HepG2 (cell line): ENCODE data around the gene CARMIL1. TPM values are rescaled to one million over a fixed set of nuclear protein-coding genes. Genes with fewer than 3 reads are reported as not detected.

Experiments used
- ATAC-seq: fragments of 200-7000 bp; cut with Tn5 transposase; 3 replicates; pipeline ENCODE4 v1.9.1; 2020; ENCODE audit warnings: mild to moderate bottlenecking, moderate library complexity
- BruUV-seq: library from RNA; stranded (reverse); fragments of 400-500 nt; replicated peaks from 2 replicates; lab custom pipeline; 2021; lab: Mats Ljungman, UMichigan
- CTCF ChIA-PET: fragments of 300-600 bp; formaldehyde crosslinking; extraction: SDS; loops from one replicate; lab custom pipeline; 2021; ENCODE audit warnings: low total read pairs, inconsistent platforms, low intra/inter-chr PET ratio; lab: Yijun Ruan, JAX
- POLR2A ChIA-PET: fragments of 350-600 bp; sonication (Branson Sonifier 250); formaldehyde crosslinking; loops from one replicate; lab custom pipeline; 2020; ENCODE audit warnings: antibody characterized with exemption, inconsistent platforms; lab: Yijun Ruan, JAX
- DNase-seq: peaks from one replicate; pipeline ENCODE4 v3.0.0-alpha.2; 2015; ENCODE audit warnings: low spot score
- FAIRE-seq: peaks from 3 replicates; lab custom pipeline; 2011; peaks lifted over from hg19 to GRCh38; lab: Jason Lieb, UNC
- H2AFZ ChIP-seq: one replicate; pipeline ENCODE4 v1.6.1; 2011; ENCODE audit warnings: low read length, inconsistent platforms
- H3K27ac ChIP-seq: fragments of 300-600 bp; 3 replicates; pipeline ENCODE4 v1.8.0; 2011; ENCODE audit warnings: mixed run types, mild to moderate bottlenecking, mixed read lengths, low read length, inconsistent platforms; ENCODE audit not compliant: insufficient read depth; ENCODE audit errors: extremely low read length
- H3K27me3 ChIP-seq, 2 experiments: fragments of 200-600 bp in 1 of 2; 2 replicates in 1 of 2; 3 replicates in 1 of 2; pipeline versions ENCODE4 v1.6.0 to v1.8.0; 2011; ENCODE audit warnings: low read length in 2 of 2, mild to moderate bottlenecking in 2 of 2, moderate library complexity in 2 of 2, inconsistent platforms in 1 of 2; ENCODE audit not compliant: insufficient read depth in 2 of 2, control insufficient read depth in 1 of 2
- H3K36me3 ChIP-seq, 2 experiments: fragments of 200-600 bp in 1 of 2; replicated peaks in 1 of 2; 2 replicates in 1 of 2; 3 replicates in 1 of 2; pipeline versions ENCODE4 v1.5.1 to v1.8.0; 2011; ENCODE audit warnings: low read length in 2 of 2, inconsistent platforms in 1 of 2; ENCODE audit not compliant: insufficient read depth in 2 of 2, control insufficient read depth in 1 of 2
- H3K4me1 ChIP-seq: 2 replicates; pipeline ENCODE4 v1.5.1; 2012; ENCODE audit warnings: low read length, inconsistent platforms; ENCODE audit not compliant: insufficient read depth
- H3K4me2 ChIP-seq: 2 replicates; pipeline ENCODE4 v1.6.0; 2011; ENCODE audit warnings: low read depth, low read length, inconsistent platforms
- H3K4me3 ChIP-seq, 3 experiments: fragments of 200-600 bp in 1 of 3; sonication (generic), shearing (Covaris generic) in 1 of 3; replicated peaks in 1 of 3; 2 replicates each; pipeline ENCODE4 v1.5.1; 2011 to 2016; ENCODE audit warnings: low read length in 3 of 3, inconsistent platforms in 2 of 3, low read depth in 2 of 3, mild to moderate bottlenecking in 2 of 3, control low read depth in 1 of 3, mixed read lengths in 1 of 3; ENCODE audit not compliant: insufficient read depth in 1 of 3
- H3K79me2 ChIP-seq: one replicate; pipeline ENCODE4 v1.6.1; 2011; ENCODE audit warnings: low read length, inconsistent platforms; ENCODE audit not compliant: insufficient read depth
- H3K9ac ChIP-seq: 2 replicates; pipeline ENCODE4 v1.6.0; 2011; ENCODE audit warnings: mild to moderate bottlenecking, low read depth, low read length, inconsistent platforms; ENCODE audit not compliant: insufficient read depth
- H3K9me3 ChIP-seq: 2 replicates; pipeline ENCODE4 v1.5.1; 2012; ENCODE audit warnings: mild to moderate bottlenecking, low read length
- H4K20me1 ChIP-seq: 2 replicates; pipeline ENCODE4 v1.6.0; 2011; ENCODE audit warnings: inconsistent platforms, mild to moderate bottlenecking, low read length, moderate library complexity; ENCODE audit not compliant: insufficient read depth
- FOXP1 ChIP-seq, 2 experiments: fragments of 450-650 bp in 1 of 2; IDR thresholded peaks; 2 replicates each; pipeline ENCODE4 v1.6.1; 2017 to 2018; ENCODE audit warnings: antibody characterized with exemption in 1 of 2
- HNRNPUL1 ChIP-seq: fragments of 200-400 bp; formaldehyde crosslinking; IDR thresholded peaks from 2 replicates; pipeline ENCODE4 v1.6.1; 2017; ENCODE audit warnings: low read depth, mild to moderate bottlenecking, low read length, moderate library complexity
- HOXA9 ChIP-seq: sonication (generic); formaldehyde crosslinking; IDR thresholded peaks from 2 replicates; pipeline ENCODE4 v1.8.1; 2022; ENCODE audit warnings: missing genetic modification reagents, mild to moderate bottlenecking, moderate library complexity, borderline replicate concordance
- MED8 ChIP-seq: sonication (generic); formaldehyde crosslinking; IDR thresholded peaks from 2 replicates; pipeline ENCODE4 v1.8.1; 2023; ENCODE audit warnings: mild to moderate bottlenecking, missing genetic modification reagents; ENCODE audit not compliant: insufficient replicate concordance
- RXRB ChIP-seq: IDR thresholded peaks from 2 replicates; pipeline ENCODE4 v1.6.1; 2016; ENCODE audit warnings: borderline replicate concordance, missing genetic modification reagents, missing compliant biosample characterization
- SIX4 ChIP-seq: sonication (generic); formaldehyde crosslinking; IDR thresholded peaks from 2 replicates; pipeline ENCODE4 v1.4.0; 2020; ENCODE audit warnings: missing genetic modification reagents
- TGIF2 ChIP-seq: IDR thresholded peaks from 2 replicates; pipeline ENCODE4 v1.6.1; 2016; ENCODE audit warnings: control low read depth, missing compliant biosample characterization
- ZFAT ChIP-seq: sonication (generic); formaldehyde crosslinking; conservative IDR thresholded peaks from 2 replicates; pipeline ENCODE4 v1.8.1; 2023; ENCODE audit warnings: missing genetic modification reagents, inconsistent platforms
- ZFP82 ChIP-seq: sonication (generic); formaldehyde crosslinking; IDR thresholded peaks from 2 replicates; pipeline ENCODE4 v1.5.1; 2020; ENCODE audit warnings: mild to moderate bottlenecking, missing genetic modification reagents, borderline replicate concordance
- ZNF263 ChIP-seq: sonication (generic); formaldehyde crosslinking; IDR thresholded peaks from 2 replicates; pipeline ENCODE4 v1.4.0; 2020; ENCODE audit warnings: missing genetic modification reagents
- ZNF552 ChIP-seq: sonication (generic); formaldehyde crosslinking; IDR thresholded peaks from 2 replicates; pipeline ENCODE4 v1.9.0; 2022; ENCODE audit warnings: missing genetic modification reagents, mild to moderate bottlenecking, borderline replicate concordance
- ZNF660 ChIP-seq: sonication (generic); formaldehyde crosslinking; IDR thresholded peaks from 2 replicates; pipeline ENCODE4 v1.5.1; 2020; ENCODE audit warnings: mild to moderate bottlenecking, low read depth, missing genetic modification reagents, borderline replicate concordance
- ZNF883 ChIP-seq: sonication (generic); formaldehyde crosslinking; IDR thresholded peaks from 2 replicates; pipeline ENCODE4 v1.5.1; 2020; ENCODE audit warnings: mild to moderate bottlenecking, missing genetic modification reagents; ENCODE audit errors: not compliant biosample characterization
- WGBS: methylation state at CpG from one replicate; pipeline ENCODE4 v1.1.6; 2017; ENCODE audit warnings: low lambda C conversion rate; 5-methylcytosine and 5-hydroxymethylcytosine counted together
- in situ Hi-C: cut with HindIII; loops from 2 replicates; pipeline ENCODE4 v1.10.0; 2017; ENCODE audit warnings: low pct_unique_long_range_greater_than_20kb; ENCODE audit not compliant: extremely low pct_ligation_motif_present
- intact Hi-C: fragments of 100-400 bp; cut with micrococcal nuclease; formaldehyde crosslinking; loops from one replicate; pipeline ENCODE4 v1.10.0; 2022; ENCODE audit not compliant: unreplicated experiment
- polyA plus RNA-seq, 8 experiments: library from polyadenylated mRNA; depleted of rRNA in 3 of 8; stranded (reverse) in 7 of 8; unstranded in 1 of 8; fragments of >200 nt; fragmentation: Illumina TruSeq in 4 of 8; extraction: Trizol in 4 of 8; gene quantifications; 2 replicates each; pipeline versions ENCODE4 v1.2.1 to v1.2.3, GENCODE V29; 2011 to 2016; ENCODE audit warnings: low read depth in 4 of 8, missing spikeins in 1 of 8, mixed read lengths in 1 of 8; ENCODE audit not compliant: insufficient read depth in 1 of 8
- total RNA-seq, 5 experiments: library from RNA; depleted of rRNA; stranded (reverse); fragments of >200 nt; fragmentation: Illumina TruSeq; extraction: Trizol; gene quantifications; 2 replicates each; pipeline ENCODE4 v1.2.3, GENCODE V29; 2016; ENCODE audit warnings: low read depth in 1 of 5
- TF ChIP-seq, protein P1 (sequence below): sonication (generic); formaldehyde crosslinking; IDR thresholded peaks from 2 replicates; pipeline ENCODE4 v1.8.0; 2022; ENCODE audit warnings: mild to moderate bottlenecking, missing genetic modification reagents, moderate library complexity
- TF ChIP-seq, protein P2 (sequence below): IDR thresholded peaks from 2 replicates; pipeline ENCODE4 v1.6.1; 2016

CARMIL1 gene
- total and polyA plus RNA-seq, 2 of the 13 experiments (the other 11 are each of a cell fraction or from before 2014, with no cell fraction given), result 1.8 to 2.6 TPM

DNA sequence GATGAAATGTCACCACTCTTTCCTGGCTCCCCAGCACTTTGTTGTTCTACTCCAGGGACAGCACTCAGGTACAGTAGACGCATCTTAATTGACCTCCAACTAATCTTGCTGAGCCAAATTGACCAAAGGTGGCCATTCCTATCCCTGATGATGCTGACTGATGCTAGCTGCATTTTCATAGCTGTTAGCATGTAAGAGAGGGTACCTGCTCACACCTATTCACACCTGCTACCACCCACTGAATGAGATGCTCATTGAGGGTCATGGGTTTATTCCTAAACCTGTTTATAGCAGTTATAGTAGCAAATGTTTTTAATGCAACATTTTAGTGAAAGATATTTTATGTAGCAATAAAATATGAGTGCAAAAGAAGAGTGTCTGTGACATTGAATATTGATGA, 145.1 kb downstream of the CARMIL1 start:
- intact Hi-C loops, result no loop called here
- Histone ChIP-seq H3K27ac (no peak overlapping the region), H3K9me3 (no peaks in the 10 kb centered on the region), H3K4me2 (no peak overlapping the region), H3K9ac (no peak overlapping the region), H3K79me2 (no peaks in the 10 kb centered on the region), H3K4me3 (no peak overlapping the region), H4K20me1 (no peaks in the 10 kb centered on the region), H2AFZ (no peak overlapping the region), H3K36me3 (no peaks in the 10 kb centered on the region), H3K27me3 (no peaks in the 10 kb centered on the region), H3K4me1 (no peaks in the 10 kb centered on the region)
- FAIRE-seq (no peak), DNase-seq (no peak), ATAC-seq (no peak)
- CTCF ChIA-PET, result no interaction called here
- 75% methylated on average over 1 of the region's 1 CpG for WGBS
- in situ Hi-C loops, result no loop called here
- TF ChIP-seq ZNF660, result no peak
- no peak for TF ChIP-seq ZFP82 (CRISPR knock-in tag)
- TF ChIP-seq, protein P1, sequence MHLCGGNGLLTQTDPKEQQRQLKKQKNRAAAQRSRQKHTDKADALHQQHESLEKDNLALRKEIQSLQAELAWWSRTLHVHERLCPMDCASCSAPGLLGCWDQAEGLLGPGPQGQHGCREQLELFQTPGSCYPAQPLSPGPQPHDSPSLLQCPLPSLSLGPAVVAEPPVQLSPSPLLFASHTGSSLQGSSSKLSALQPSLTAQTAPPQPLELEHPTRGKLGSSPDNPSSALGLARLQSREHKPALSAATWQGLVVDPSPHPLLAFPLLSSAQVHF, result no peak
- TF ChIP-seq ZNF552 (CRISPR knock-in tag), result no peak
- TF ChIP-seq MED8 (CRISPR knock-in tag), result no peak
- no peak for TF ChIP-seq FOXP1 (IDR thresholded peaks at IDR 0.05)
- TF ChIP-seq FOXP1 (CRISPR knock-in tag; IDR thresholded peaks at IDR 0.05), result no peak
- no peak for TF ChIP-seq ZFAT (CRISPR knock-in tag)
- TF ChIP-seq TGIF2 (CRISPR knock-in tag), result no peak
- TF ChIP-seq SIX4 (CRISPR knock-in tag), result no peak
- no peak for TF ChIP-seq ZNF263 (CRISPR knock-in tag)
- TF ChIP-seq, protein P2, sequence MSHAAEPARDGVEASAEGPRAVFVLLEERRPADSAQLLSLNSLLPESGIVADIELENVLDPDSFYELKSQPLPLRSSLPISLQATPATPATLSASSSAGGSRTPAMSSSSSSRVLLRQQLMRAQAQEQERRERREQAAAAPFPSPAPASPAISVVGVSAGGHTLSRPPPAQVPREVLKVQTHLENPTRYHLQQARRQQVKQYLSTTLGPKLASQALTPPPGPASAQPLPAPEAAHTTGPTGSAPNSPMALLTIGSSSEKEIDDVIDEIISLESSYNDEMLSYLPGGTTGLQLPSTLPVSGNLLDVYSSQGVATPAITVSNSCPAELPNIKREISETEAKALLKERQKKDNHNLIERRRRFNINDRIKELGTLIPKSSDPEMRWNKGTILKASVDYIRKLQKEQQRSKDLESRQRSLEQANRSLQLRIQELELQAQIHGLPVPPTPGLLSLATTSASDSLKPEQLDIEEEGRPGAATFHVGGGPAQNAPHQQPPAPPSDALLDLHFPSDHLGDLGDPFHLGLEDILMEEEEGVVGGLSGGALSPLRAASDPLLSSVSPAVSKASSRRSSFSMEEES, result no peak
- no peak for TF ChIP-seq ZNF883 (CRISPR knock-in tag)
- TF ChIP-seq HNRNPUL1, result no peak
- no peak for TF ChIP-seq RXRB (CRISPR knock-in tag)
- no peak for TF ChIP-seq HOXA9 (CRISPR knock-in tag)
- no TSS peak for BruUV-seq
- POLR2A ChIA-PET, result no interaction called here
